Stimulated activated CD8-positive, alpha-beta memory T cell treated with anti-CD3 and anti-CD28 coated beads, Interleukin-4, amount 100 ng/mL, for 48 hours (primary cell): Measurements from ENCODE around the gene KIAA1958.
A peak's percentile ranks its signal among the peaks of the same experiment; 100 is the strongest.
"Not testable (repeated sequence)": the region's sequence is repeated elsewhere in the genome, so short reads cannot be mapped to it uniquely, and the experiment has no call there.

Source experiments
- DNase-seq: peaks from one replicate; pipeline ENCODE4 v3.0.0-alpha.2; 2020

KIAA1958 gene

DNA sequence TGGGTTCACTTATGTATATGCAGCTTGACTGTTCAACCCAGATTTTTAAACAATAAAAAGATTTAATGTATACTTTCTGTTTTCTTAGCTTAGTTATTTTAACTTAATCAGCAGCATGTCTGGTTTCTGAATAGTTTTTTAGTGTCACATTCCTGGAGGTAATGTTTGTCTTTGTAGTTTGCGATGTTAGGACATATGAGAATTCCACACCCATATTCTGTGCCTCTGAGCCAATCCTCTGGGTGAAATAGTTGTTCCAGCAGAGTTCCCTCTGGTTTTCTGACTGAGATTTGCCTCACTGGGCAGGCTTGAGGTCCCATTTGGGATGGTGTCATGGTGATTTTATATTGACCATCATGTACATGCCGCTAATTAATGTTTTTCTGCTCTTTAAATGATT, 182.7 kb downstream of the KIAA1958 start:
- DNase-seq: no peak

DNA sequence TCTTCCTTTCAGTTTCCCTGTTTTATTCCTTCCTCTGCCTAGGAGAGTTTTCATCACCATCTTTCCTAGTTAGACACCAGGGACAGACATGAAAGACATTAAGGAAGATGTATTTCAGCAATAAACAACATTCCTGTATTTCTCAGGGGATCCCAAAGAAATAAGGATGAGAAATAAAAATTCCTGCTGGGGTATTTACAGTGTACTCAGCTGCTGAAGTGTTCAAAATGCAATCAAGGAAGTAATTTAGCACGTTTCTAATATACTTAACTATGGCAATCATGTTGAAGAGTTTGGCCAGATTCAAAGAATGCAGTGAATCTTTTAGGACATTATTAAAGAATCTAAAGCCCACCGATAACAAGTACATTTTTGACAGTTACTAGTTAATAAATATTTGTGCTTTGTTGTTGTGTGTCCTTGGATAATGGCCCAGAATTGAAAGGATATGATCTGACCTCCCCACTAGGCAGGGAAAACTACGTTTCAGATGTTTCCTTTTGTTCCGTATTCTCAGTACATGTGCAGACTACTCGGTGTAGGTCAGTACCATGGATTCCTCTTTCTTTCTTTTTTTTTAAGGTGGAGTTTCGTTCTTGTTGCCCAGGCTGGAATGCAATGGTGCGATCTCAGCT, 184.5 kb downstream of the KIAA1958 start:
- DNase-seq: no peak

GRCh38 chr9:112673221-112673620, 186.6 kb downstream of the KIAA1958 start:
- not testable (repeated sequence) for DNase-seq

DNA sequence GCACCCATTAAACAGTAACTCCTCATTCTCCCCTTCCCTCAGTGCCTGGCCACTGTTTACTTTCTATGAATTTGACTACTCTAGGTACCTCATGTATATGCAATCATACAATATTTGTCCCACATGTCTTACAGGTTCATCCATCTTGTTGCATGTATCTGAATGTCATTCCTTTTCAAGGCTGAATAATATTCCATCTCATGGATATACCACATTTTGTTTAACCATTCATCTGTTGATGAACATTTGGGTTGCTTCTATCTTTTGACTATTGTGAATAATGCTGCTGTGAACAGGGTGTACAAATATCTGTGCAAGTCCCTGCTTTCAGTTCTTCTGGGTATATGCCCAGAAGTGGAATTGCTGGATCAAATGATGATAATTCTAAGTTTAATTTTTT, 190.4 kb downstream of the KIAA1958 start:
- no peak for DNase-seq

DNA sequence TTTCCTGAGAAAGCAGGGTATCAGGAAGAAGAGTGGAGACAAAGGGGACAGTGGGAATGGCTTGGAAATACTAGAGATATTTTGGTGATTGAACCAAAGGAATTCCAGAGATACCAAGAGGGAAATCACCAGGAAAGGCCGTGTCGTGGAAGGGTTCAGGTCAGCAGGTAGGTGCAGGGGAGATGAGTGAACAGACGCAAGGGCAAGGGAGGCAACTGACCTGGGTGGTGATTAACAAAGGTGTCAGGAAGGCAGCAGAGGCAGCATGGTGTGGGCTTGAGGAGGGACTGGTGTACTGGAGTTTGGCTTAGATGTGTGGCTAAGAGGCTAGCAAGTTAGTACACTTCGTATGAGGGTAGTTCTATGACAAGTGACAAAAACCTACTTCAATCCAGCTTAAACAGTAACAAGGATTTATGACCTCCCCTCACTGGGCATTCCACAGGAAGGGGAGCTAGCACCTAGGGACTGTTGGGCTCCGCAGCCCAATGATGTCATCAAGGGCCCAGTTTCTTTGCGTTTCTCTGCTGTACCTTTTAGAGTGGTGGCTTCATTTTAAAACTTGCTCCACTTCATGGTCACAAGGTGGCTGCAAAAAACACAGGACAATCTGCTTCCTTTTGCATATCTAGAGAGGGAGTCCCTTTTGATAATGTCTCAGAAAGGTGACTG, 194.2 kb downstream of the KIAA1958 start:
- DNase-seq: no peak

GRCh38 chr9:112689161-112689740, 202.6 kb downstream of the KIAA1958 start:
- no peak for DNase-seq

DNA sequence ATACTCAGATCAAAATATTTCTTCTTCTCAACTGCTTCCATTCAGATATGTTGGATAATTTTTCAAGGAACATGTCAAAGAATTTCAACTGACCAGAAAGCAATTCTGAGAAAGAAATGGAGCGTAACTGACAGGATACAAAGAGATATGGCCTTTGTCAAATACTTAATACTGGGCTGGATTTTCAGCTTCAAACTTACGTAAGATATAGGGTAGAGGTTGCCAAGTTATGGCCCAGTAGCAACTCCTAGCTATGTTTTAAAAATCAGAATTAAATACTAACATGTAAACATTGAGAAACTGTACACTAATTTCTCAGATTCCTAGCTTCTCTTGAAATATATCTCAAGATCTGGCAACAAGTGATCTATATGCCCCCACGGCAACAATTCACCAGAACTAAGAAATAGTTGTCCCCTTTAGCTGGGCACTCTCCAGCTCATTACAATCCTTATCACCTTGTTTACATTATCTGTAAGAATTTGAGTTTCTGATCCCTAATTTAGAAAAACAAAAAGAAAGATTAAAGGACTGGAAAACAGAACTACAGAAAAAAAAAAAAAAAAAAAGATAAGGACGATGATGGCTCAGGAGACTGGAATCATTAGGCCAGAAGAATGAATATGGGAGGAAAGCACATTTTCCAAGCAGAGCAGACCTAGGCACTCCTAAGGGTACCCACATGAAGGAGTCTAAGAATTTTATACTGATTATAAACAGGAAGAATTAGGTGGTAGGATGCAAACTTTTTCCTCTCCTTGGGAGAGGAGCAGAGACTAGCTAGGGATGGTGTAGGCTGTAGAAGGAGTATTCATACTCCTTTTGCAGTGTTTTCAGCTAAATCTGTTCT, 208.3 kb downstream of the KIAA1958 start:
- no peak for DNase-seq

DNA sequence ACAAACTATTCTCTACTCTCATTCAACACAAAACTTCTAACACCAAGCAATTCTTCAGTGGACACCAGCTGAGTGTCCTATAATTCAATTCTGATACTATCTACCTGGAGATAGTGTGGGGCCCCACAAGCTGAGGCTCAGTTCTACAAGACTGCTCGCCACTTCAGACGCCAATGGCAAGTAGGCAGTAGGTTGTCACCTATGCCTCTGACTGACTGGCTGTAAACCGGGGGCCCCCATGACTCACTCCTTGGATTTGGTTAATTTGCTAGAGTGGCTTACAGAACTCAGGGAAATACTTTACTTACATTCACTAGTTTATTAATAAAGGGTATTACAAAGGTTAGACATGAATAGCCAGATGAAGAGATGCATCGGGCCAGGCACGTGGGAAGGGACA, 209.8 kb downstream of the KIAA1958 start:
- peak; percentile 29 for DNase-seq

DNA sequence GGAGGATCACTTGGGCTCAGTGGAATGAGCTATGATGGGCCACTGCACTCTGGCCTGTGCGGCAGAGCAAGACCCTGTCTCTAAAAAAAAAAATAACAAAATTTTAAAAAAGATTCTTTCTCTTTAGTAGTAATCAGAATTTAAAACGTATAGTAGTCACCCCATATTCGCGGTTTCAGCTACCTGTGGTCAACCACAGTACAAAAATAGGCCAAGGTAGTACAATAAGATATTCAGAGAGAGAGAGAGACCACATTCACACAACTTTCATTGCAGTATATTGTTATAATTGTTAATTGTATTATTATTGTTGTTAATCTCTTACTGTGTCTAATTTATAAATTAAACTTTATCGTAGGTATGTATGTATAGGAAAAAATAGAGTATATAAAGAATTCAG, 212.6 kb downstream of the KIAA1958 start:
- no peak for DNase-seq

DNA sequence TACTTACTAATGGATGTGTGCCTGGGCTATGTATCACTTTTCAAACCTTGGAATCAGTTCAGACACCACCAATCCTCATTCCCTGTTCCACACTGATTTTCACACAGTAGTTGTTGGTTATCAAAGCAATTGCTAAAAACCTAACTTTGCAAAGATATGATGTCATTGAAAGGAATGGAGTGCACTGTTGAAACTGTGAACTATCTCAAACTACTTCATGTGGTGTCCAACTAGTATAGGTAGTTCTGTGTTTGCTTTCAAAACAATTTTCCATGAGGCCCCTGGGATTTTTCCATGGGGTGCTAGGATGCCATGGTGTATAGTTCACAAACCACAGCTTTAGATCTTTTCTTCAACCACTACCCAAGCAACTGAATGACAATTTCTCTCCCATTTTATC, 213.5 kb downstream of the KIAA1958 start:
- no peak for DNase-seq

GRCh38 chr9:112703304-112703703, 216.7 kb downstream of the KIAA1958 start:
- no peak for DNase-seq

DNA sequence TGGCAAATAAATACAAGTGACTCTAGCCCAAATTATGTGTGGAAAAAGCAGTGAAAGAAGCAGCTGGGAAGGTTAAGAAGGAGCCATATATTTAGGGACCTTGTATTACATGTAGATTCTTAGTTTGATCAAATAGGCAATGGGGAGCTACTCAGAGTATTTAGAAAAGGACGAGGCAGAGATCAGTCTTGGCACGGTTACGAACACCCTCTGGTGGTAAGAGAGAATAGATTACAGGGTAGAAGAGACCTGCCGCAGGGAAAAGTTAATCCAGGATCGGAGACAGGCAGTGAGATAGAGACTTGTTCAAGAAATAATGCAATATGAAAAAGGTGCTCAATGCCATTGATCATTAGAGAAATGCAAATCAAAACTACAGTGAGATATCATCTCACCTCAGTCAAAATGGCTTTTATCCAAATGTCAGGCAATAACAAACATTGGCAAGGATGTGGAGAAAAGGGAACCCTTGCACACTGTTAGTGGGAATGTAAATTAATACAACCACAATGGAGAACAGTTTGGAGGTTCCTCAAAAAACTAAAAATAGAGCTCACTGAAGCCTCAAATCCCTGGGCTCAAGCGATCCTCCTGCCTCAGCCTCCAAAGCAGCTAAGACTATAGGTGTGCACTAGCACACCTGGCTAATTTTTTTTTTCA, 219.3 kb downstream of the KIAA1958 start:
- no peak for DNase-seq

DNA sequence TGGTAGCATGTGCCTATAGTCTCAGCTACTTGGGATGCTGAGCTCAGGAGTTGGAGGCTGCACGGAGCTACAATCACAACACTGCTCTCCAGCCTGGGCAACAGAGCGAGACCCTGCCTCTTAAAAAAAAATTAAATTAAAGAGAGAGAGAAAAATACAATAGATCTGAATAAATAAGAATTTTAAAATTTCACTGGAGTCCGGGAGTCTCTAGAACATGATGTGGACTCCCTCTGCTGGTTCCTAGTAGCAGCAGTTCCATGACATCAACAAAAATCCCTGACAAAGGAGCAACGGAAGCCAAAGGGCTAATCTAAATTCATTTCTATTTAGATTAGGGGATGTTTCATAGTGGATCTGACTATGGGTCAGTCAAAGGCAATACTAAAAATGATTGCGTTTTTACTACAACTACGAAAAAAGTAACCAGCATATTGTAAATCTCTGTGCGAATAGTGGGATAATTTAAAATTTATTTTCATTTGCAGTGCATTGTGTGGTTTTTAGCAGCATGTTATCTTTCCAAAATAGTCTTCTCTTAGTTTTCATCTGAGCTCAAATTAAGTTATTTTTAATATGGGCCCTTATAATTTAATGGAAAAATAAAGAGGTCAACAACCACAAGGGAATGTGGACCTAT, 224.5 kb downstream of the KIAA1958 start:
- DNase-seq: no peak

DNA sequence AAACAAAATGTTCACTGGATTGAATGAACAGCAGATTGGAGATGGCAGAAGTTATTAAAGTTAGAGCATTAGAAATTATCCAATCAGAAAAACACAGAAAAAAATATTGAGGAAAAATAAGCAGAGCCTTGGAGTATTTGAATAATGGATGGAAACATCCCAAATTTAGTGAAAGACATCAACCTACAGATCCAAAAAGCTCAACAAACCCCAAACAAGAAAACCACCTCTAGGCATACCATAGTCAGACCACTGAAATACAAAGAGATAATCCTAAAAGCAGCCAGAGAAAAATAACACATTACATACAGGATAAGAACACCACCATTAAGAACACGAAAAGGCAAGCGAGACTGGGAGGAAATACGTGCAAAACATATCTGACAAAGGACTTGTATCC, 226.1 kb downstream of the KIAA1958 start:
- DNase-seq: no peak

- peak; percentile 97 for DNase-seq
These were observed 231.2 kb downstream of the KIAA1958 start, which contains the start of gene INIP for GRCh38 chr9:112717661-112718331. Gene INIP (minus strand): TSS chr9:112718117. CDS start chr9:112716485, 1,632 bp downstream.
